ENCODE results near the gene ACAD10.
"Not testable (repeated sequence)": the region's sequence is repeated elsewhere in the genome, so short reads cannot be mapped to it uniquely, and the experiment has no call there.

ACAD10 gene

GRCh38 chr12:111687255-111687654 lies 1.4 kb downstream of the ACAD10 start:
- DNase-seq (ENCODE audit: low read depth in 3 of 3), result no peak

GRCh38 chr12:111687952-111688351 lies 2.1 kb downstream of the ACAD10 start:
- no peak for DNase-seq (ENCODE audit: low read depth in 3 of 3)

GRCh38 chr12:111691262-111691661 lies 5.4 kb downstream of the ACAD10 start:
- DNase-seq (ENCODE audit: low read depth in 3 of 3), result no peak

- no peak for DNase-seq (ENCODE audit: low read depth in 3 of 3)
These were observed 6.8 kb downstream of the ACAD10 start for GRCh38 chr12:111692575-111693210.

GRCh38 chr12:111693818-111694217 lies 8.0 kb downstream of the ACAD10 start:
- DNase-seq (ENCODE audit: low read depth in 3 of 3), result no peak

- DNase-seq (ENCODE audit: low read depth in 3 of 3), result no peak
These were observed 14.1 kb downstream of the ACAD10 start for GRCh38 chr12:111699962-111700361.

- DNase-seq (ENCODE audit: low read depth in 3 of 3), result no peak
These were observed 19.8 kb downstream of the ACAD10 start for GRCh38 chr12:111705672-111706071.

- DNase-seq (ENCODE audit: low read depth in 3 of 3), result no peak
These were observed 20.3 kb downstream of the ACAD10 start for GRCh38 chr12:111706145-111706544.

- DNase-seq (ENCODE audit: low read depth in 3 of 3), result no peak
These were observed 29.4 kb downstream of the ACAD10 start for GRCh38 chr12:111715279-111715678.

- not testable (repeated sequence) for DNase-seq (ENCODE audit: low read depth in 3 of 3)
These were observed 33.5 kb downstream of the ACAD10 start for GRCh38 chr12:111719316-111719715.

- DNase-seq (ENCODE audit: low read depth in 3 of 3), result no peak
These were observed 34.6 kb downstream of the ACAD10 start for GRCh38 chr12:111720457-111720856.

GRCh38 chr12:111723646-111724360 lies 38.0 kb downstream of the ACAD10 start:
- not testable (repeated sequence) for DNase-seq (ENCODE audit: low read depth in 3 of 3)

- DNase-seq (ENCODE audit: low read depth in 3 of 3), result no peak
These were observed 42.9 kb downstream of the ACAD10 start for GRCh38 chr12:111728795-111729194.

- no peak for DNase-seq (ENCODE audit: low read depth in 3 of 3)
These were observed 44.6 kb downstream of the ACAD10 start for GRCh38 chr12:111730420-111730819.

GRCh38 chr12:111732786-111733185 lies 46.9 kb downstream of the ACAD10 start:
- no peak for DNase-seq (ENCODE audit: low read depth in 3 of 3)

- no peak for DNase-seq (ENCODE audit: low read depth in 3 of 3)
These were observed 47.6 kb downstream of the ACAD10 start for GRCh38 chr12:111733340-111733915.

GRCh38 chr12:111739524-111739923 lies 53.7 kb downstream of the ACAD10 start:
- DNase-seq (ENCODE audit: low read depth in 3 of 3), result not testable (repeated sequence)

- DNase-seq (ENCODE audit: low read depth in 3 of 3), result no peak
These were observed 55.5 kb downstream of the ACAD10 start for GRCh38 chr12:111741235-111741812.

- no peak for DNase-seq (ENCODE audit: low read depth in 3 of 3)
These were observed 59.4 kb downstream of the ACAD10 start for GRCh38 chr12:111745211-111745610.

GRCh38 chr12:111747333-111747732 lies 61.5 kb downstream of the ACAD10 start:
- DNase-seq (ENCODE audit: low read depth in 3 of 3), result no peak

- no peak for DNase-seq (ENCODE audit: low read depth in 3 of 3)
These were observed 62.4 kb downstream of the ACAD10 start for GRCh38 chr12:111748151-111748672.

GRCh38 chr12:111748867-111749266 lies 63.0 kb downstream of the ACAD10 start:
- DNase-seq (ENCODE audit: low read depth in 3 of 3), result no peak
